ENCODE results near the gene SLC2A14. TPM values are rescaled to one million over a fixed set of nuclear protein-coding genes. Genes with fewer than 3 reads are reported as not detected.
A peak's percentile ranks its signal among the peaks of the same experiment; 100 is the strongest.
"Not testable (repeated sequence)": the region's sequence is repeated elsewhere in the genome, so short reads cannot be mapped to it uniquely, and the experiment has no call there.

The SLC2A14 gene
- total RNA-seq, 2 donors from 2014 or later = not detected

- H3K4me3 ChIP-seq = no peak overlapping the region
- ATAC-seq (ENCODE audit: insufficient number of reproducible peaks, low FRiP score, low read depth) (no peak), DNase-seq (ENCODE audit: low spot score) (no peak)
- no peaks in the 10 kb centered on the region for H3K9me3 ChIP-seq
- H3K36me3 ChIP-seq = no peaks in the 10 kb centered on the region
- no peaks in the 10 kb centered on the region for H3K27me3 ChIP-seq (replicated peaks; ENCODE audit: insufficient read depth)
- no peak for TF ChIP-seq CTCF (IDR thresholded peaks at IDR 0.05)
- no peak overlapping the region for H3K27ac ChIP-seq
- peaks cover 0 to 10% of the 10 kb centered on the region in 2 donors for H3K4me1 ChIP-seq (ENCODE audit: control insufficient read depth in 1 of 2, low read depth in 2 of 2)
These were observed 28.6 kb downstream of the SLC2A14 start for GRCh38 chr12:7844116-7844515.

GRCh38 chr12:7843583-7843982 lies 29.1 kb downstream of the SLC2A14 start:
- not testable (repeated sequence) for H3K4me3 ChIP-seq; H3K9me3 ChIP-seq; DNase-seq (ENCODE audit: low spot score); H3K36me3 ChIP-seq; H3K27ac ChIP-seq; H3K27me3 ChIP-seq (replicated peaks; ENCODE audit: insufficient read depth); ATAC-seq (ENCODE audit: insufficient number of reproducible peaks, low FRiP score, low read depth)
- H3K4me1 ChIP-seq (ENCODE audit: control insufficient read depth in 1 of 2, low read depth in 2 of 2) = peaks cover 0 to 10% of the 10 kb centered on the region in 2 donors

- not testable (repeated sequence) for H3K9me3 ChIP-seq; H3K4me3 ChIP-seq; H3K27ac ChIP-seq; H3K27me3 ChIP-seq (replicated peaks; ENCODE audit: insufficient read depth); H3K36me3 ChIP-seq; DNase-seq (ENCODE audit: low spot score)
- H3K4me1 ChIP-seq (ENCODE audit: control insufficient read depth in 1 of 2, low read depth in 2 of 2) = peaks cover 0 to 10% of the 10 kb centered on the region in 2 donors
- ATAC-seq (ENCODE audit: insufficient number of reproducible peaks, low FRiP score, low read depth) = peak; percentile 53
These were observed 29.6 kb downstream of the SLC2A14 start for GRCh38 chr12:7843149-7843548.

GRCh38 chr12:7842444-7842843 lies 30.3 kb downstream of the SLC2A14 start:
- not testable (repeated sequence) for ATAC-seq (ENCODE audit: insufficient number of reproducible peaks, low FRiP score, low read depth); H3K4me3 ChIP-seq; H3K36me3 ChIP-seq; H3K9me3 ChIP-seq; DNase-seq (ENCODE audit: low spot score); H3K27ac ChIP-seq; H3K4me1 ChIP-seq (ENCODE audit: control insufficient read depth in 1 of 2, low read depth in 2 of 2); H3K27me3 ChIP-seq (replicated peaks; ENCODE audit: insufficient read depth)

- ATAC-seq (ENCODE audit: insufficient number of reproducible peaks, low FRiP score, low read depth) = not testable (repeated sequence)
These were observed 32.9 kb downstream of the SLC2A14 start for GRCh38 chr12:7839848-7840247.

GRCh38 chr12:7839226-7839625 lies 33.5 kb downstream of the SLC2A14 start:
- not testable (repeated sequence) for H3K36me3 ChIP-seq; H3K27ac ChIP-seq; H3K27me3 ChIP-seq (replicated peaks; ENCODE audit: insufficient read depth); H3K9me3 ChIP-seq; ATAC-seq (ENCODE audit: insufficient number of reproducible peaks, low FRiP score, low read depth); H3K4me1 ChIP-seq (ENCODE audit: control insufficient read depth in 1 of 2, low read depth in 2 of 2); DNase-seq (ENCODE audit: low spot score); H3K4me3 ChIP-seq

More at GRCh38 chr12:7839848-7840247, 32.9 kb downstream of the SLC2A14 start:
- not testable (repeated sequence) for H3K4me1 ChIP-seq (ENCODE audit: control insufficient read depth in 1 of 2, low read depth in 2 of 2); H3K4me3 ChIP-seq; H3K27me3 ChIP-seq (replicated peaks; ENCODE audit: insufficient read depth); H3K36me3 ChIP-seq; DNase-seq (ENCODE audit: low spot score); H3K27ac ChIP-seq; H3K9me3 ChIP-seq

GRCh38 chr12:7837366-7837765 lies 35.3 kb downstream of the SLC2A14 start:
- Histone ChIP-seq H3K4me3 (no peak overlapping the region), H3K9me3 (no peaks in the 10 kb centered on the region), H3K27ac (no peak overlapping the region), H3K36me3 (no peaks in the 10 kb centered on the region), H3K27me3 (replicated peaks; ENCODE audit: insufficient read depth) (no peaks in the 10 kb centered on the region), H3K4me1 (ENCODE audit: control insufficient read depth in 1 of 2, low read depth in 2 of 2) (no peaks in the 10 kb centered on the region)
- TF ChIP-seq CTCF (IDR thresholded peaks at IDR 0.05) = no peak
- DNase-seq (ENCODE audit: low spot score) (no peak), ATAC-seq (ENCODE audit: insufficient number of reproducible peaks, low FRiP score, low read depth) (no peak)

GRCh38 chr12:7835766-7836165 lies 36.9 kb downstream of the SLC2A14 start:
- ATAC-seq (ENCODE audit: insufficient number of reproducible peaks, low FRiP score, low read depth) (no peak), DNase-seq (ENCODE audit: low spot score) (no peak)
- Histone ChIP-seq H3K4me1 (ENCODE audit: control insufficient read depth in 1 of 2, low read depth in 2 of 2) (no peaks in the 10 kb centered on the region), H3K9me3 (no peaks in the 10 kb centered on the region), H3K27me3 (replicated peaks; ENCODE audit: insufficient read depth) (no peaks in the 10 kb centered on the region), H3K4me3 (no peak overlapping the region), H3K36me3 (no peaks in the 10 kb centered on the region), H3K27ac (no peak overlapping the region)
- TF ChIP-seq CTCF (IDR thresholded peaks at IDR 0.05) = no peak

Measured in thoracic aorta (tissue), 2 donors.